A673 (cell line): ENCODE measurements around the gene PCDHGA11. TPM values are rescaled to one million over a fixed set of nuclear protein-coding genes. Genes with fewer than 3 reads are reported as not detected.

Source experiments
- BruUV-seq: library from RNA; stranded (reverse); fragments of 400-500 nt; replicated peaks from 2 replicates; lab custom pipeline; 2021; lab: Mats Ljungman, UMichigan
- CTCF ChIA-PET: fragments of 300-600 bp; sonication (Branson Sonifier 250); formaldehyde crosslinking; loops from one replicate; lab custom pipeline; 2022; ENCODE audit warnings: antibody characterized with exemption; lab: Charles Lee
- POLR2A ChIA-PET: fragments of 300-600 bp; sonication (Branson Sonifier 250); formaldehyde crosslinking; loops from one replicate; lab custom pipeline; 2022; ENCODE audit warnings: antibody characterized with exemption; ENCODE audit not compliant: low non-redundant PET; lab: Charles Lee
- DNase-seq: peaks from one replicate; pipeline ENCODE4 v3.0.0-alpha.2; 2015; ENCODE audit warnings: low spot score
- H3K27ac ChIP-seq: fragments of 200-600 bp; sonication (generic); 2 replicates; pipeline ENCODE4 v1.5.1; 2016; ENCODE audit warnings: mixed run types, low read depth, mild to moderate bottlenecking, mixed read lengths, antibody characterized with exemption, low read length; ENCODE audit not compliant: poor library complexity, severe bottlenecking
- H3K27me3 ChIP-seq: fragments of 200-600 bp; sonication (generic); replicated peaks from 2 replicates; pipeline ENCODE4 v1.6.1; 2017; ENCODE audit warnings: mixed run types, low read depth, mild to moderate bottlenecking, mixed read lengths, antibody characterized with exemption, low read length; ENCODE audit not compliant: insufficient read depth, poor library complexity
- H3K36me3 ChIP-seq: fragments of 200-600 bp; sonication (generic); 2 replicates; pipeline ENCODE4 v1.6.1; 2016; ENCODE audit warnings: mixed run types, mild to moderate bottlenecking, mixed read lengths, antibody characterized with exemption, low read length; ENCODE audit not compliant: insufficient read depth, poor library complexity, severe bottlenecking
- H3K4me1 ChIP-seq: fragments of 200-600 bp; sonication (generic); 2 replicates; pipeline ENCODE4 v1.6.1; 2017; ENCODE audit warnings: mixed run types, mild to moderate bottlenecking, mixed read lengths, antibody characterized with exemption, low read length; ENCODE audit not compliant: insufficient read depth, poor library complexity, severe bottlenecking
- H3K4me3 ChIP-seq: fragments of 200-600 bp; sonication (generic); 2 replicates; pipeline ENCODE4 v1.5.1; 2016; ENCODE audit warnings: low read depth, mixed run types, mild to moderate bottlenecking, mixed read lengths, low read length; ENCODE audit not compliant: poor library complexity, severe bottlenecking
- H3K9me3 ChIP-seq: fragments of 200-600 bp; sonication (generic); 2 replicates; pipeline ENCODE4 v1.6.1; 2016; ENCODE audit warnings: mixed run types, low read depth, mild to moderate bottlenecking, mixed read lengths, antibody characterized with exemption, low read length; ENCODE audit not compliant: poor library complexity, severe bottlenecking
- CTCF ChIP-seq: fragments of 300-800, 200-600 bp; sonication (generic); conservative IDR thresholded peaks from 2 replicates; pipeline ENCODE4 v1.5.1; 2017; ENCODE audit warnings: low read depth, mild to moderate bottlenecking, antibody characterized with exemption, low read length, moderate library complexity, mixed read lengths
- EZH2 ChIP-seq: fragments of 200-600 bp; sonication (generic); IDR thresholded peaks from 2 replicates; pipeline ENCODE4 v1.6.1; 2017; ENCODE audit warnings: borderline replicate concordance, low read depth, mild to moderate bottlenecking, mixed read lengths, antibody characterized with exemption, low read length; ENCODE audit not compliant: poor library complexity, severe bottlenecking
- intact Hi-C: fragments of 100-400 bp; cut with micrococcal nuclease; formaldehyde crosslinking; loops from one replicate; pipeline ENCODE4 v1.10.0; 2022; ENCODE audit not compliant: unreplicated experiment
- total RNA-seq: library from RNA; stranded (reverse); gene quantifications from 2 replicates; pipeline ENCODE4 v1.2.3, GENCODE V29; 2021

Gene PCDHGA11
- total RNA-seq, 1 experiment from 2014 or later = 35.5 TPM

GRCh38 chr5:141441571-141442170 lies 20.8 kb downstream of the PCDHGA11 start:
- Histone ChIP-seq H3K27me3 (no peaks in the 10 kb centered on the region), H3K4me1 (no peaks in the 10 kb centered on the region), H3K36me3 (no peaks in the 10 kb centered on the region), H3K27ac (no peak overlapping the region), H3K9me3 (peaks cover 8% of the 10 kb centered on the region), H3K4me3 (no peak overlapping the region)
- intact Hi-C loops = no loop called here
- no peak for DNase-seq
- ChIA-PET CTCF (no interaction called here), POLR2A (no interaction called here)
- no TSS peak for BruUV-seq
- TF ChIP-seq EZH2 (no peak), CTCF (no peak)

GRCh38 chr5:141465351-141465750 lies 44.5 kb downstream of the PCDHGA11 start:
- Histone ChIP-seq H3K4me3 (no peak overlapping the region), H3K27me3 (no peaks in the 10 kb centered on the region), H3K9me3 (no peaks in the 10 kb centered on the region), H3K4me1 (no peaks in the 10 kb centered on the region), H3K27ac (no peak overlapping the region), H3K36me3 (no peaks in the 10 kb centered on the region)
- TF ChIP-seq EZH2 (no peak), CTCF (no peak)
- intact Hi-C loops = no loop called here
- no peak for DNase-seq
- no TSS peak for BruUV-seq
- ChIA-PET POLR2A (no interaction called here), CTCF (no interaction called here)

Other genes with a start within 250 kb of the PCDHGA11 start
- 2.0 and 2.3 TPM in 2 replicates for gene PCDHB7, start 248.4 kb upstream of the PCDHGA11 start, total RNA-seq
- 7.7 and 8.5 TPM in 2 replicates for gene PCDHB8, start 243.3 kb upstream of the PCDHGA11 start, total RNA-seq
- 11.3 and 12.8 TPM in 2 replicates for gene PCDHB16, start 238.7 kb upstream of the PCDHGA11 start, total RNA-seq
- 5.6 and 7.9 TPM in 2 replicates for gene PCDHB9, start 233.9 kb upstream of the PCDHGA11 start, total RNA-seq
- gene PCDHB10, start 228.7 kb upstream of the PCDHGA11 start, total RNA-seq = 2.7 and 2.8 TPM in 2 replicates
- gene PCDHB11, start 221.4 kb upstream of the PCDHGA11 start, total RNA-seq = 14.2 and 15.3 TPM in 2 replicates
- gene PCDHB12, start 212.3 kb upstream of the PCDHGA11 start, total RNA-seq = 5.1 and 6.7 TPM in 2 replicates
- 1.8 and 2.5 TPM in 2 replicates for gene PCDHB13, start 207.1 kb upstream of the PCDHGA11 start, total RNA-seq
- 6.9 and 7.4 TPM in 2 replicates for gene PCDHB14, start 197.7 kb upstream of the PCDHGA11 start, total RNA-seq
- 1.2 and 2.3 TPM in 2 replicates for gene PCDHB15, start 175.7 kb upstream of the PCDHGA11 start, total RNA-seq
- gene SLC25A2, start 117.0 kb upstream of the PCDHGA11 start, total RNA-seq = 0.88 and 1.0 TPM in 2 replicates
- 73.4 and 78.3 TPM in 2 replicates for gene TAF7, start 100.3 kb upstream of the PCDHGA11 start, total RNA-seq
- gene PCDHGA1, start 90.5 kb upstream of the PCDHGA11 start, total RNA-seq = 2.2 and 2.3 TPM in 2 replicates
- 1.5 and 1.8 TPM in 2 replicates for gene PCDHGA2, start 82.3 kb upstream of the PCDHGA11 start, total RNA-seq
- 0.85 and 0.97 TPM in 2 replicates for gene PCDHGA3, start 77.2 kb upstream of the PCDHGA11 start, total RNA-seq
- gene PCDHGB1, start 71.0 kb upstream of the PCDHGA11 start, total RNA-seq = 7.6 TPM in 2 replicates
- 2.9 and 3.5 TPM in 2 replicates for gene PCDHGA4, start 66.0 kb upstream of the PCDHGA11 start, total RNA-seq
- 6.2 and 6.5 TPM in 2 replicates for gene PCDHGB2, start 61.1 kb upstream of the PCDHGA11 start, total RNA-seq
- gene PCDHGA5, start 56.9 kb upstream of the PCDHGA11 start, total RNA-seq = 2.4 and 2.6 TPM in 2 replicates
- 3.3 and 3.4 TPM in 2 replicates for gene PCDHGB3, start 50.8 kb upstream of the PCDHGA11 start, total RNA-seq
- 20.2 and 21.6 TPM in 2 replicates for gene PCDHGA6, start 47.2 kb upstream of the PCDHGA11 start, total RNA-seq
- gene PCDHGA7, start 38.3 kb upstream of the PCDHGA11 start, total RNA-seq = 9.6 and 10.9 TPM in 2 replicates
- 2.5 and 3.3 TPM in 2 replicates for gene PCDHGB4, start 33.4 kb upstream of the PCDHGA11 start, total RNA-seq
- gene PCDHGA8, start 28.4 kb upstream of the PCDHGA11 start, total RNA-seq = 2.2 and 2.6 TPM in 2 replicates
- gene PCDHGB5, start 23.1 kb upstream of the PCDHGA11 start, total RNA-seq = 43.3 and 45.0 TPM in 2 replicates
- gene PCDHGA9, start 18.3 kb upstream of the PCDHGA11 start, total RNA-seq = 5.0 and 6.6 TPM in 2 replicates
- gene PCDHGB6, start 13.0 kb upstream of the PCDHGA11 start, total RNA-seq = 4.5 and 4.6 TPM in 2 replicates
- gene PCDHGA10, start 8.1 kb upstream of the PCDHGA11 start, total RNA-seq = 3.6 TPM in 2 replicates
- 3.7 and 4.0 TPM in 2 replicates for gene PCDHGB7, start 3.4 kb upstream of the PCDHGA11 start, total RNA-seq
- gene PCDHGA12, start 9.5 kb downstream of the PCDHGA11 start, total RNA-seq = 3.5 and 3.6 TPM in 2 replicates
- gene PCDHGC3, start 54.9 kb downstream of the PCDHGA11 start, total RNA-seq = 103 and 112 TPM in 2 replicates
- 3.6 and 3.8 TPM in 2 replicates for gene PCDHGC4, start 64.0 kb downstream of the PCDHGA11 start, total RNA-seq
- gene PCDHGC5, start 68.0 kb downstream of the PCDHGA11 start, total RNA-seq = 3.4 and 3.6 TPM in 2 replicates
- 105 and 109 TPM in 2 replicates for gene DIAPH1, start 197.9 kb downstream of the PCDHGA11 start, total RNA-seq
- gene HDAC3, start 215.8 kb downstream of the PCDHGA11 start, total RNA-seq = 93.1 and 109 TPM in 2 replicates
- 4.7 and 6.6 TPM in 2 replicates for gene RELL2, start 215.9 kb downstream of the PCDHGA11 start, total RNA-seq
- gene FCHSD1, start 230.4 kb downstream of the PCDHGA11 start, total RNA-seq = 2.3 and 3.9 TPM in 2 replicates